Nasal cavity respiratory epithelium epithelial cell of viscerocranial mucosa (primary cell): ENCODE results near the gene HELZ2. TPM values are rescaled to one million over a fixed set of nuclear protein-coding genes. Genes with fewer than 3 reads are reported as not detected.

Experiments used
- total RNA-seq: library from RNA; depleted of rRNA; stranded (reverse); fragments of >200 nt; gene quantifications from 2 replicates; pipeline ENCODE4 v1.2.3, GENCODE V29; 2014

The HELZ2 gene
- total RNA-seq, result 33.5 and 51.0 TPM in 2 replicates

GRCh38 chr20:63574156-63574828 is at the start of gene HELZ2:
HELZ2 (minus strand) TSS chr20:63574239; CDS start chr20:63572385, 1,854 bp downstream.

GRCh38 chr20:63553933-63554290 is 20.1 kb downstream of the HELZ2 start, which contains the start of gene FNDC11:
FNDC11 (plus strand) TSS chr20:63554159; CDS start chr20:63555664, 1,505 bp downstream.

GRCh38 chr20:63547725-63548480 is 26.1 kb downstream of the HELZ2 start, which contains the start of gene SRMS:
SRMS (minus strand) TSS chr20:63547749; CDS start chr20:63547463, 286 bp downstream.

GRCh38 chr20:63536997-63537524 is 37.0 kb downstream of the HELZ2 start, which contains the start of gene PTK6:
PTK6 (minus strand) TSS chr20:63537376; CDS start chr20:63537314, 62 bp downstream.

Other genes with a start within 250 kb of the HELZ2 start
- gene CHRNA4, start 212.9 kb downstream of the HELZ2 start, total RNA-seq, result not detected in 2 replicates
- gene KCNQ2, start 101.6 kb downstream of the HELZ2 start, total RNA-seq, result under 0.01 TPM in 1 of 2 replicates, not detected in the other
- 1.0 and 1.4 TPM in 2 replicates for gene EEF1A2, start 75.2 kb downstream of the HELZ2 start, total RNA-seq
- gene PPDPF, start 53.5 kb downstream of the HELZ2 start, total RNA-seq, result 58.4 and 133 TPM in 2 replicates
- 35.2 and 51.9 TPM in 2 replicates for gene PTK6, start 36.9 kb downstream of the HELZ2 start, total RNA-seq
- gene SRMS, start 26.5 kb downstream of the HELZ2 start, total RNA-seq, result 0.14 and 0.34 TPM in 2 replicates
- 0.43 and 0.68 TPM in 2 replicates for gene FNDC11, start 20.1 kb downstream of the HELZ2 start, total RNA-seq
- 16.1 and 17.7 TPM in 2 replicates for gene GMEB2, start 52.9 kb upstream of the HELZ2 start, total RNA-seq
- gene STMN3, start 79.2 kb upstream of the HELZ2 start, total RNA-seq, result under 0.01 and 1.2 TPM in 2 replicates
- gene RTEL1, start 84.1 kb upstream of the HELZ2 start, total RNA-seq, result 5.1 and 11.7 TPM in 2 replicates
- gene TNFRSF6B, start 122.4 kb upstream of the HELZ2 start, total RNA-seq, result 5.5 and 26.8 TPM in 2 replicates
- gene ARFRP1, start 133.7 kb upstream of the HELZ2 start, total RNA-seq, result 28.7 and 51.0 TPM in 2 replicates
- 16.7 and 16.9 TPM in 2 replicates for gene ZGPAT, start 133.8 kb upstream of the HELZ2 start, total RNA-seq
- gene LIME1, start 162.4 kb upstream of the HELZ2 start, total RNA-seq, result 1.0 and 4.3 TPM in 2 replicates
- gene SLC2A4RG, start 165.5 kb upstream of the HELZ2 start, total RNA-seq, result 22.2 and 24.8 TPM in 2 replicates